ENCODE data around the gene POLD3. TPM values are rescaled to one million over a fixed set of nuclear protein-coding genes. Genes with fewer than 3 reads are reported as not detected.

POLD3 gene
- total RNA-seq, 6 donors from 2014 or later = 7.4 to 20.8 (median 16.4) TPM

GRCh38 chr11:74671520-74672196 lies 79.3 kb downstream of the POLD3 start:
- Histone ChIP-seq H3K36me3 (no peaks in the 10 kb centered on the region), H3K27me3 (no peaks in the 10 kb centered on the region), H3K4me3 (no peak overlapping the region), H3K27ac (no peak overlapping the region), H3K4me1 (no peaks in the 10 kb centered on the region), H3K9me3 (no peaks in the 10 kb centered on the region)
- DNase-seq = no peak
- TF ChIP-seq CTCF (IDR thresholded peaks at IDR 0.05) (no peak), EP300 (IDR thresholded peaks at IDR 0.05) (no peak), POLR2A (IDR thresholded peaks at IDR 0.05) (no peak), POLR2AphosphoS5 (IDR thresholded peaks at IDR 0.05) (no peak)
- peak in 1 of 2 donors; percentile 1 for ATAC-seq (ENCODE audit: low FRiP score in 2 of 2)
- 79 to 86% methylated on average over 10 of the region's 10 CpGs for WGBS, 2 donors

DNA sequence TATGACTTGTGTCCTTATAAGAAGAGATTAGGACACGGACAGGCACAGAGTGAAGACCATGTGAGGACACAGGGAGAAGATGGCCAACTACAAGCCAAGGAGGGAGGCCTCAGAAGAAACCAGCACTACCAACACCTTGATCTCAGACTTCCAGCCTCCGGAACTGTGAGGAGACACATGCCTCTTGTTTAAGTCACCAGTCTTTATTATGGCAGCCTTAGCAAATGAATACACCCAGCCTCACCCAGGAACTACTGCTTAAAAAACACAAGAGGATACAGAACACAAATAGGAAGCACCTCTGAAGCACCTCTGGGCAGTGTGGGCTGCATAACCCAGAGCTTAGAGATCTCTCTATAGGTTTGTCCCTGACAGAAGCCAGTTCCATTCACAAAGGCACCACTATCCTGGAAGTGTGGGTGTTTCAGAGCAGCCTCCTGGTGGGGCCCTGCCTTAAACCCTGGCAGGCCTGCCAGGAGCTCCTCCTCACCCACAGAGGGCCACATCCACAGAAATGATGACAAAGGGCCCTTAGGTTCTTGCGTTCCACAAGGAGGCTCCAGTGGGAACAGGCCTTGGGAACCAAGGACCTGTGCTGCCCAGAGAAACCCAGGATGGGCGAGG lies 80.1 kb downstream of the POLD3 start:
- Histone ChIP-seq H3K27ac (no peak overlapping the region), H3K36me3 (no peaks in the 10 kb centered on the region), H3K27me3 (no peaks in the 10 kb centered on the region), H3K4me3 (no peak overlapping the region), H3K9me3 (no peaks in the 10 kb centered on the region), H3K4me1 (no peaks in the 10 kb centered on the region)
- WGBS, 2 donors = 67 to 74% methylated on average over 3 to 4 of the region's 4 CpGs
- ATAC-seq (ENCODE audit: low FRiP score in 2 of 2) (no peak), DNase-seq (no peak)
- TF ChIP-seq EP300 (IDR thresholded peaks at IDR 0.05) = no peak
- no peak for TF ChIP-seq POLR2AphosphoS5 (IDR thresholded peaks at IDR 0.05)
- TF ChIP-seq CTCF (IDR thresholded peaks at IDR 0.05) = no peak

GRCh38 chr11:74672956-74673692 lies 80.7 kb downstream of the POLD3 start:
- DNase-seq = no peak
- no peaks in the 10 kb centered on the region for H3K9me3 ChIP-seq

GRCh38 chr11:74673693-74674360 lies 81.4 kb downstream of the POLD3 start:
- H3K27me3 ChIP-seq = no peaks in the 10 kb centered on the region
- DNase-seq (no peak), ATAC-seq (ENCODE audit: low FRiP score in 2 of 2) (no peak)
- H3K36me3 ChIP-seq = no peaks in the 10 kb centered on the region
- WGBS, 2 donors = 87 to 89% methylated on average over 7 of the region's 7 CpGs
- TF ChIP-seq POLR2AphosphoS5 (IDR thresholded peaks at IDR 0.05) (no peak), POLR2A (IDR thresholded peaks at IDR 0.05) (no peak), EP300 (IDR thresholded peaks at IDR 0.05) (no peak), CTCF (IDR thresholded peaks at IDR 0.05) (no peak)
- no peaks in the 10 kb centered on the region for H3K4me1 ChIP-seq
- H3K4me3 ChIP-seq = no peak overlapping the region
- no peaks in the 10 kb centered on the region for H3K9me3 ChIP-seq
- no peak overlapping the region for H3K27ac ChIP-seq

More at GRCh38 chr11:74672956-74673692, 80.7 kb downstream of the POLD3 start:
- H3K27ac ChIP-seq = no peak overlapping the region
- H3K4me3 ChIP-seq = no peak overlapping the region
- peak; percentile 45 to 91 for ATAC-seq (ENCODE audit: low FRiP score in 2 of 2)
- no peaks in the 10 kb centered on the region for H3K4me1 ChIP-seq
- WGBS, 2 donors = 74 to 76% methylated on average over 12 of the region's 12 CpGs
- no peaks in the 10 kb centered on the region for H3K27me3 ChIP-seq
- TF ChIP-seq CTCF (IDR thresholded peaks at IDR 0.05) = no peak
- TF ChIP-seq POLR2AphosphoS5 (IDR thresholded peaks at IDR 0.05) = peak in 1 of 2 donors; percentile 51
- TF ChIP-seq POLR2A (IDR thresholded peaks at IDR 0.05) = no peak
- TF ChIP-seq EP300 (IDR thresholded peaks at IDR 0.05) = no peak
- H3K36me3 ChIP-seq = no peaks in the 10 kb centered on the region

Measured in upper lobe of left lung (tissue), 6 donors.